Measurements from ENCODE around the gene LRP1-AS.

The LRP1-AS gene

GRCh38 chr12:57119294-57120085, 27.9 kb downstream of the LRP1-AS start:
- no peak for DNase-seq (ENCODE audit: low read depth)

GRCh38 chr12:57118711-57119271, 28.6 kb downstream of the LRP1-AS start:
- no peak for DNase-seq (ENCODE audit: low read depth)

- DNase-seq (ENCODE audit: low read depth) = no peak
Observed at GRCh38 chr12:57116580-57117281, 30.7 kb downstream of the LRP1-AS start.

- DNase-seq (ENCODE audit: low read depth) = no peak
Observed at GRCh38 chr12:57112492-57113294, 34.7 kb downstream of the LRP1-AS start.

- peak; percentile 69 for DNase-seq (ENCODE audit: low read depth)
Observed at GRCh38 chr12:57111031-57111734, 36.2 kb downstream of the LRP1-AS start, which contains the start of gene STAT6. TSS of gene STAT6 (minus strand) at chr12:57111362. CDS start at chr12:57108278, 3,084 bp downstream.

GRCh38 chr12:57110104-57111030, 37.1 kb downstream of the LRP1-AS start:
- DNase-seq (ENCODE audit: low read depth) = peak; percentile 46

GRCh38 chr12:57109207-57110103, 38.0 kb downstream of the LRP1-AS start:
- no peak for DNase-seq (ENCODE audit: low read depth)

GRCh38 chr12:57107456-57108155, 39.8 kb downstream of the LRP1-AS start:
- DNase-seq (ENCODE audit: low read depth) = no peak

- no peak for DNase-seq (ENCODE audit: low read depth)
Observed at GRCh38 chr12:57106021-57106708, 41.3 kb downstream of the LRP1-AS start.

GRCh38 chr12:57105011-57105753, 42.2 kb downstream of the LRP1-AS start:
- DNase-seq (ENCODE audit: low read depth) = no peak

GRCh38 chr12:57104292-57104910, 43.0 kb downstream of the LRP1-AS start:
- no peak for DNase-seq (ENCODE audit: low read depth)

- no peak for DNase-seq (ENCODE audit: low read depth)
Observed at GRCh38 chr12:57103856-57104255, 43.6 kb downstream of the LRP1-AS start.

- no peak for DNase-seq (ENCODE audit: low read depth)
Observed at GRCh38 chr12:57101892-57102695, 45.3 kb downstream of the LRP1-AS start.

- DNase-seq (ENCODE audit: low read depth) = no peak
Observed at GRCh38 chr12:57099766-57100165, 47.7 kb downstream of the LRP1-AS start.

GRCh38 chr12:57099047-57099714, 48.2 kb downstream of the LRP1-AS start:
- no peak for DNase-seq (ENCODE audit: low read depth)

Measured in activated T-helper 1 cell treated with Interleukin-2 at 50 U/mL for 16 hours (primary cell).